ENCODE results near the gene NDUFB7.

Gene NDUFB7

DNA sequence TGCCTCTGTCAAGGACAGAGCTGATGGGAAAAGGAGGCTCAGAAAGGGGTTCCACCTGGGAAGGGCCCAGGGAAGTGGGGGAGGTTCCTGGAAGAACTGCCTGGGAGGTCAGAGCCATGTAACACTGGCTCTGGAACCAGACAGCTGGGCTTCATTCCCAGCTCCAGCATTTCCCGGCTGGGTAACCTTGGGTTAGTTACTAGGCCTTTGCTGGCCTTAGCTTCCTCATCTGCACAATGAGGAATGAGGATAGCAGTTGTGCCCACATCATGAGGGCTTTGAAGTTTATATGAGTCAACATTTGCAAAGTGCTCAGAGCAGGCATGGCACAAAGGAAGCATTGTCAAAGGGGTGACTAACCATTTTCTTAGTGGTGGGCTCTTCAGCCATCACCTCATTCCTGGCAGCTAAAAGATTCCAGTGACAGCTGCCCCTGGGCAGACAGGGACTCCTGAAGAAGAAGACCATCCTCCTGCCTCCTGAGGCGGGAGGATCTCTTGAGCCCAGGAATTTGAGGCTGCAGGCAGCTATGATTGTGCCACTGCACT, 51.9 kb downstream of the NDUFB7 start:
- DNase-seq (ENCODE audit: low read depth) = no peak

DNA sequence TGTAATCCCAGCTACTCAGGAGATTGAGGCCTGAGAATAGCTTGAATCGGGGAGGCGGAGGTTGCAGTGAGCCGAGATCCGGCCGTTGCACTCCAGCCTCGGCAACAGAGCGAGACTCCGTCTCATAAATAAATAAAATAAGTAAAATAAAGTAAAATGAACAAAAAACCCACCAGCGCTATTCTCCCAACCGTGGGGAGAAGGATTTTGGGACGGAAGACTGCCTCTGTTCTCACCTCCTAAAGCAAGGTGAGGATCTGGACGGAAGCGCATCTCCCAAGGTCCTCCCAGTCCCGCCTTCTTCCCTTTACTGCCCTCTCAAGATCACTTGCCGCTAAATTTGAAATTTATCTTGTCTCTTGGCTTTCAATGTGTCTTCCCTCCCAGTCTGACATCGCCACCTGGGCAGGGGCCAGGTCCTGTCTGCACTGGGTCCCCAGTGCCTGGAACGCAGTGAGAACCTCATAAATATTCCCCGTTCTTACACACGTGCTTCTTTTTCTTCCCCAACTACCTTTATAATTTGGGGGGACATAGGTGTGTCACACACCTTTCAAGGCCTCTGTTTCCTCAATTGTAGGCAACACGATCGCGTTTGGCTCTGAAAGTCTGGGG, 52.5 kb downstream of the NDUFB7 start:
- no peak for DNase-seq (ENCODE audit: low read depth)

DNA sequence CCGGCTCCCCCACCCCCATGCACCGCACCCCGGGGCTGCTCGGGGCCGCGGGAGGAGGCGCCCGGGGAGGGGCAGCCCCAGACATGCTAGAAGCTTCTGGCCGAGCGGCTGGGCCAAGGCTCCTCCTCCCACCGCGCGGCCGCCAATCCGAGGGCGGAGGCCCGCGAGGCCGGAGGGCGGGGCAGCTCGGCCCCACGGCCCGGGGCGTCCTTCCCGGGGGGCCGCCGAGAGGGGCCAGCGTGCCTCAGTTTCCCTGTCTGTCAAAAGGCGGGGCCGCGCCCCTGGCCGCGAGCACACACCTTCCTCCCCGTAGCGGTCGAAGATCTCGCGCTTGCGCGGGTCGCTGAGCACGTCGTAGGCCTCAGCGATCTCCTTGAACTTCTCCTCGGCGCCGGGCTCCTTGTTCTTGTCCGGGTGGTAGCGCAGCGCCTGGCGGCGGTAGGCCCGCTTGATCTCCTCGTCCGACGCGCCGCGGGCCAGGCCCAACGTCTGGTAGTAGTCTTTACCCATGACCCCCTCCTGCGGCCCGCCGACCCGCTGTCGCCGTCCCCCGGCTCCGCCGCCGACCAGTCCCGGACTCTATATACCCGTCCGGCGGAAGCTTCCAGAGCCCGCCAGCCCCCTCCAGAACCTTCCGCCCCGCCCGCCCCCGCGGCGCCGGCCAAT, 53.9 kb downstream of the NDUFB7 start, which contains the start of gene DNAJB1:
Gene DNAJB1, minus strand, starts transcription at position 558 of the 666 bp plus-strand sequence. Its CDS starts 48 bp downstream, at position 510.
- DNase-seq (ENCODE audit: low read depth) = peak; percentile 48

DNA sequence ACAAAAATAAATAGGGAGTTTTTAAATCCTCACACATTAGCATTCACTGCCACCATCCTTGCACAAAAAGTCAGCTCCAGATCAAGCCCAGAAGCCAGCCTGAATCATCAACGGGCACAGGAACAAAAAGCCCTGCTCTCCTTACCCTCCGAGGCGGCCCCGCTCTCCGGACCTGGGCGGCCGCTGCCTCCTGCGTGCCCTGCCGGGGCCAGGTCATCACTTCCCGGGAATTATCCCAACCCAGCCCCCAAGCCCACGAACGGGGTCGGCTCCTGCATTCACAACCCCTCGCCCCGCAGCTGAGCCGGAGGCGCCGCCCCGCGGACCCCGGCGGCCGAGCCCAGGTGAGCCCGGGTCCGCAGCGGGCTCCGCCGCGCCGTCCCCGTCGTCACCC, 54.4 kb downstream of the NDUFB7 start:
- no peak for DNase-seq (ENCODE audit: low read depth)

DNA sequence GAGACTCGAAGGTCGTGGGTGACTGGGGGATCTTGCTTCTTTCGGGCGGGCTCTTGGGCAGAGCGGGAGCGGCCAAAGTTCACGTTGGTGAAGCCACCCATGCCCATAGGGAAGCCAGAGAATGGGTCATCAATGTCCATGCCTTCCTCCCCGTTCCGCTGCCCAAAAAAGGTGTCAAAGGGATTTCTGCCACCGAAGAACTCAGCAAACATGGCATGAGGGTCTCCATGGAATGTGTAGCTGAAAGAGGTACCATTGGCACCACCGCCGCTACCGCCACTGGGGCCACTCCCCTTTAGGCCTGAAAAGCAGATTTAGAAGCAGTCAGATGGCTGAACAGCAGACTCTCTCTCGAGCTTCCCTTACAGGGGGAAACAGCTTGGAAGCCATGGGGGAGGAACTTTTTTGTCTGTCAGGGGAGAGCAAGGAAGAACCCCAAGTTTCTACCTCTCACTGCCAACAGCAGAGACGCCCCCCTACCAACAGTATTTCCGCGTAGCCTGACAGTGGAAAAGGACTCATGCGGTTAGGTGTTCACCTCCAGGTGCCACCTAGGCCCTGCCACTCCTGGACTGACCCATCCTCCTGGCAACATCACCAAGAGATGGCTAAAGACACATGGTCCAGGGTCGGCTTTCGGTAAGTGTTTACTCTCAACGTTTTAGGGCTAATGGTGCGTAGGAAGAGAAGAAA, 55.0 kb downstream of the NDUFB7 start:
- no peak for DNase-seq (ENCODE audit: low read depth)
